Measurements from ENCODE around the gene MIOX. TPM values are rescaled to one million over a fixed set of nuclear protein-coding genes. Genes with fewer than 3 reads are reported as not detected.

MIOX gene
- total RNA-seq, 1 experiment from 2014 or later = 0.39 TPM

- Histone ChIP-seq H3K36me3 (ENCODE audit: control insufficient read depth in 1 of 2, insufficient read depth in 2 of 2, low read length in 2 of 2) (peaks cover 19 to 28% of the 10 kb centered on the region in 2 experiments; a peak in 3 of 4 replicates), H2AFZ (ENCODE audit: low read depth, low read length, poor library complexity, severe bottlenecking) (no peak overlapping the region), H3K79me2 (ENCODE audit: insufficient read depth, low read length) (no peaks in the 10 kb centered on the region), H3K27ac (ENCODE audit: low read depth, low read length) (no peak overlapping the region), H3K4me1 (ENCODE audit: control insufficient read depth in 1 of 2, insufficient read depth in 2 of 2, low read length in 2 of 2) (no peaks in the 10 kb centered on the region), H3K9me3 (ENCODE audit: control insufficient read depth in 1 of 2, insufficient read depth in 1 of 2, low read depth in 1 of 2, low read length in 2 of 2) (no peaks in the 10 kb centered on the region), H3K9ac (ENCODE audit: low read length) (no peak overlapping the region), H3K9me2 (ENCODE audit: insufficient read depth) (no peaks in the 10 kb centered on the region), H3K4me3 (replicated peaks in 1 of 2; ENCODE audit: low read depth in 1 of 2, low read length in 2 of 2) (no peak overlapping the region), H3K4me2 (ENCODE audit: low read length) (no peak overlapping the region), H4K20me1 (ENCODE audit: insufficient read depth) (no peaks in the 10 kb centered on the region), H3K27me3 (ENCODE audit: insufficient read depth, low read length) (no peaks in the 10 kb centered on the region)
- ATAC-seq (no peak), DNase-seq (ENCODE audit: low read depth, low spot score) (no peak)
- intact Hi-C loops (cut with micrococcal nuclease) = no loop called here
- RAD21 ChIA-PET (ENCODE audit: low non-redundant PET in 1 of 2, low total read pairs in 2 of 2, uncharacterized antibody in 2 of 2, unreplicated experiment in 2 of 2) = no interaction called here
- CTCF ChIA-PET = no interaction called here
- TF ChIP-seq POLR2AphosphoS5 (IDR thresholded peaks at IDR 0.05; ENCODE audit: low read depth, low read length) (no peak), FOSL1 (IDR thresholded peaks at IDR 0.05; ENCODE audit: low read depth) (no peak), SRF (IDR thresholded peaks at IDR 0.05; ENCODE audit: low read depth) (no peak), CTCF (IDR thresholded peaks at IDR 0.05 in 2 of 3, conservative IDR thresholded peaks at IDR 0.05 in 1 of 3; ENCODE audit: borderline replicate concordance in 1 of 3, insufficient read depth in 1 of 3, low read depth in 2 of 3, low read length in 2 of 3) (no peak), CEBPB (IDR thresholded peaks at IDR 0.05; ENCODE audit: low read depth) (no peak), EZH2phosphoT487 (IDR thresholded peaks at IDR 0.05; ENCODE audit: borderline replicate concordance) (no peak), ZBTB33 (IDR thresholded peaks at IDR 0.05; ENCODE audit: extremely low read depth, insufficient replicate concordance, low read length) (no peak), ELF1 (IDR thresholded peaks at IDR 0.05; ENCODE audit: borderline replicate concordance, low read depth) (no peak), EZH2 (IDR thresholded peaks at IDR 0.05) (no peak), CBX3 (IDR thresholded peaks at IDR 0.05; ENCODE audit: low read depth) (no peak)
- POLR2A ChIA-PET = no interaction called here
- BruUV-seq (replicated peaks) = no TSS peak
Observed at GRCh38 chr22:50459016-50459415, 27.6 kb upstream of the MIOX start.
